Measurements from ENCODE around the gene BAX.

The BAX gene

GRCh38 chr19:48933382-48933932, 21.2 kb upstream of the BAX start, which contains the start of gene DHDH:
TSS of gene DHDH (plus strand) at chr19:48933699. CDS start at chr19:48933722, 23 bp downstream.
- peak; percentile 75 to 76 for DNase-seq

- no peak for DNase-seq
Measured at GRCh38 chr19:48934837-48935236, 19.8 kb upstream of the BAX start.

- no peak for DNase-seq
Measured at GRCh38 chr19:48935864-48936263, 18.8 kb upstream of the BAX start.

GRCh38 chr19:48938256-48938655, 16.4 kb upstream of the BAX start:
- DNase-seq: no peak

GRCh38 chr19:48940902-48941301, 13.8 kb upstream of the BAX start:
- no peak for DNase-seq

- DNase-seq: no peak
Measured at GRCh38 chr19:48943081-48943480, 11.6 kb upstream of the BAX start.

- DNase-seq: no peak
Measured at GRCh38 chr19:48945415-48945814, 9.3 kb upstream of the BAX start.

- no peak for DNase-seq
Measured at GRCh38 chr19:48945817-48946216, 8.9 kb upstream of the BAX start.

GRCh38 chr19:48946463-48947257, 8.0 kb upstream of the BAX start:
- DNase-seq: no peak

- no peak for DNase-seq
Measured at GRCh38 chr19:48947258-48947542, 7.5 kb upstream of the BAX start.

GRCh38 chr19:48950159-48950558, 4.5 kb upstream of the BAX start:
- no peak for DNase-seq

GRCh38 chr19:48950830-48951519, 3.7 kb upstream of the BAX start:
- no peak for DNase-seq

GRCh38 chr19:48953141-48953540, 1.5 kb upstream of the BAX start:
- DNase-seq: no peak

- no peak for DNase-seq
Measured at GRCh38 chr19:48953990-48954594, 583 bp upstream of the BAX start.

- no peak for DNase-seq
Measured at GRCh38 chr19:48955308-48955958, 758 bp downstream of the BAX start.

- no peak for DNase-seq
Measured at GRCh38 chr19:48958006-48958405, 3.3 kb downstream of the BAX start.

- no peak for DNase-seq
Measured at GRCh38 chr19:48959341-48960239, 4.9 kb downstream of the BAX start.

GRCh38 chr19:48961051-48961649, 6.5 kb downstream of the BAX start:
- no peak for DNase-seq

GRCh38 chr19:48961673-48962028, 7.0 kb downstream of the BAX start:
- DNase-seq: no peak

GRCh38 chr19:48962029-48962848, 7.6 kb downstream of the BAX start:
- DNase-seq: no peak

- DNase-seq: no peak
Measured at GRCh38 chr19:48962849-48963165, 8.1 kb downstream of the BAX start.

Measured in activated CD4-positive, alpha-beta T cell treated with anti-CD3 and anti-CD28 coated beads, Interleukin-2, amount 50 U/mL, for 4 hours (primary cell).